Calu3 (cell line): ENCODE data around the gene MYO18B. TPM values are rescaled to one million over a fixed set of nuclear protein-coding genes. Genes with fewer than 3 reads are reported as not detected.

Experiments
- Bru-seq: library from RNA; stranded (reverse); fragments of 400-500 nt; gene quantifications from one replicate; lab custom pipeline; 2021; lab: Mats Ljungman, UMichigan
- BruChase-seq, 2 experiments: library from RNA; stranded (reverse); fragments of 400-500 nt; gene quantifications; one replicate each; lab custom pipeline; 2021; lab: Mats Ljungman, UMichigan
- BruUV-seq: library from RNA; stranded (reverse); fragments of 400-500 nt; replicated peaks from 2 replicates; lab custom pipeline; 2021; lab: Mats Ljungman, UMichigan
- CTCF ChIA-PET: fragments of 300-600 bp; sonication (Branson Sonifier 250); formaldehyde crosslinking; loops from one replicate; lab custom pipeline; 2022; ENCODE audit warnings: antibody characterized with exemption; lab: Charles Lee
- DNase-seq: peaks from one replicate; pipeline ENCODE4 v3.0.0; 2022
- H3K27ac Mint-ChIP-seq: one replicate; pipeline ENCODE4 v1.8.0; 2022; ENCODE audit warnings: mixed read lengths; ENCODE audit not compliant: unreplicated experiment
- H3K27me3 Mint-ChIP-seq: one replicate; pipeline ENCODE4 v1.8.0; 2022; ENCODE audit warnings: mixed read lengths; ENCODE audit not compliant: unreplicated experiment
- H3K36me3 Mint-ChIP-seq: one replicate; pipeline ENCODE4 v1.8.0; 2022; ENCODE audit warnings: mild to moderate bottlenecking, moderate library complexity, mixed read lengths; ENCODE audit not compliant: insufficient read depth, unreplicated experiment
- H3K4me1 Mint-ChIP-seq: one replicate; pipeline ENCODE4 v1.8.0; 2022; ENCODE audit warnings: mild to moderate bottlenecking, low read depth, mixed read lengths; ENCODE audit not compliant: unreplicated experiment
- H3K4me3 Mint-ChIP-seq: one replicate; pipeline ENCODE4 v1.8.0; 2022; ENCODE audit warnings: mild to moderate bottlenecking, low read depth, moderate library complexity, mixed read lengths; ENCODE audit not compliant: unreplicated experiment
- H3K9me3 Mint-ChIP-seq: one replicate; pipeline ENCODE4 v1.8.0; 2022; ENCODE audit warnings: low read depth, mixed read lengths; ENCODE audit not compliant: unreplicated experiment
- intact Hi-C: fragments of 100-400 bp; cut with micrococcal nuclease; formaldehyde crosslinking; loops from one replicate; pipeline ENCODE4 v1.10.0; 2022; ENCODE audit not compliant: unreplicated experiment
- long read RNA-seq: library from polyadenylated mRNA; stranded (forward); transcript quantifications from one replicate; pipeline ENCODE4 v2.0.0, GENCODE V29; 2022
- total RNA-seq: library from RNA; stranded (reverse); gene quantifications from 2 replicates; pipeline ENCODE4 v1.2.3, GENCODE V29; 2022
- TF ChIP-seq, protein P1 (sequence below): fragments of 200-600 bp; IDR thresholded peaks from one replicate; pipeline ENCODE4 v1.8.0; 2022; ENCODE audit warnings: antibody characterized with exemption; ENCODE audit not compliant: unreplicated experiment

The MYO18B gene, protein sequence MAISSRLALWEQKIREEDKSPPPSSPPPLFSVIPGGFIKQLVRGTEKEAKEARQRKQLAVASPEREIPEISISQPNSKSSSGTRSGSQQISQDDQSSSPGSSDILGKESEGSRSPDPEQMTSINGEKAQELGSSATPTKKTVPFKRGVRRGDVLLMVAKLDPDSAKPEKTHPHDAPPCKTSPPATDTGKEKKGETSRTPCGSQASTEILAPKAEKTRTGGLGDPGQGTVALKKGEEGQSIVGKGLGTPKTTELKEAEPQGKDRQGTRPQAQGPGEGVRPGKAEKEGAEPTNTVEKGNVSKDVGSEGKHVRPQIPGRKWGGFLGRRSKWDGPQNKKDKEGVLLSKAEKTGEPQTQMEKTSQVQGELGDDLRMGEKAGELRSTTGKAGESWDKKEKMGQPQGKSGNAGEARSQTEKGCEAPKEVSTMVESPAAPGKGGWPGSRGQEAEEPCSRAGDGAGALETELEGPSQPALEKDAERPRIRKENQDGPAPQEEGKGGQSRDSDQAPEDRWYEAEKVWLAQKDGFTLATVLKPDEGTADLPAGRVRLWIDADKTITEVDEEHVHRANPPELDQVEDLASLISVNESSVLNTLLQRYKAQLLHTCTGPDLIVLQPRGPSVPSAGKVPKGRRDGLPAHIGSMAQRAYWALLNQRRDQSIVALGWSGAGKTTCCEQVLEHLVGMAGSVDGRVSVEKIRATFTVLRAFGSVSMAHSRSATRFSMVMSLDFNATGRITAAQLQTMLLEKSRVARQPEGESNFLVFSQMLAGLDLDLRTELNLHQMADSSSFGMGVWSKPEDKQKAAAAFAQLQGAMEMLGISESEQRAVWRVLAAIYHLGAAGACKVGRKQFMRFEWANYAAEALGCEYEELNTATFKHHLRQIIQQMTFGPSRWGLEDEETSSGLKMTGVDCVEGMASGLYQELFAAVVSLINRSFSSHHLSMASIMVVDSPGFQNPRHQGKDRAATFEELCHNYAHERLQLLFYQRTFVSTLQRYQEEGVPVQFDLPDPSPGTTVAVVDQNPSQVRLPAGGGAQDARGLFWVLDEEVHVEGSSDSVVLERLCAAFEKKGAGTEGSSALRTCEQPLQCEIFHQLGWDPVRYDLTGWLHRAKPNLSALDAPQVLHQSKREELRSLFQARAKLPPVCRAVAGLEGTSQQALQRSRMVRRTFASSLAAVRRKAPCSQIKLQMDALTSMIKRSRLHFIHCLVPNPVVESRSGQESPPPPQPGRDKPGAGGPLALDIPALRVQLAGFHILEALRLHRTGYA (N-terminal part only)
- total RNA-seq: 0.59 TPM in 1 of 2 replicates, not detected in the other
- percentile 5 among the genes with signal in this experiment for Bru-seq, nascent RNA
- percentile 6 among the genes with signal in this experiment for BruChase-seq, experiment 1, labeled RNA remaining after a 6-hour chase
- BruChase-seq, experiment 2, labeled RNA remaining after a 2-hour chase: percentile 4 among the genes with signal in this experiment
- long read RNA-seq, partial matches to known transcripts: 0 of 1 reads
- long read RNA-seq, other reads (novel, unspliced or antisense): 1 of 1 reads

DNA sequence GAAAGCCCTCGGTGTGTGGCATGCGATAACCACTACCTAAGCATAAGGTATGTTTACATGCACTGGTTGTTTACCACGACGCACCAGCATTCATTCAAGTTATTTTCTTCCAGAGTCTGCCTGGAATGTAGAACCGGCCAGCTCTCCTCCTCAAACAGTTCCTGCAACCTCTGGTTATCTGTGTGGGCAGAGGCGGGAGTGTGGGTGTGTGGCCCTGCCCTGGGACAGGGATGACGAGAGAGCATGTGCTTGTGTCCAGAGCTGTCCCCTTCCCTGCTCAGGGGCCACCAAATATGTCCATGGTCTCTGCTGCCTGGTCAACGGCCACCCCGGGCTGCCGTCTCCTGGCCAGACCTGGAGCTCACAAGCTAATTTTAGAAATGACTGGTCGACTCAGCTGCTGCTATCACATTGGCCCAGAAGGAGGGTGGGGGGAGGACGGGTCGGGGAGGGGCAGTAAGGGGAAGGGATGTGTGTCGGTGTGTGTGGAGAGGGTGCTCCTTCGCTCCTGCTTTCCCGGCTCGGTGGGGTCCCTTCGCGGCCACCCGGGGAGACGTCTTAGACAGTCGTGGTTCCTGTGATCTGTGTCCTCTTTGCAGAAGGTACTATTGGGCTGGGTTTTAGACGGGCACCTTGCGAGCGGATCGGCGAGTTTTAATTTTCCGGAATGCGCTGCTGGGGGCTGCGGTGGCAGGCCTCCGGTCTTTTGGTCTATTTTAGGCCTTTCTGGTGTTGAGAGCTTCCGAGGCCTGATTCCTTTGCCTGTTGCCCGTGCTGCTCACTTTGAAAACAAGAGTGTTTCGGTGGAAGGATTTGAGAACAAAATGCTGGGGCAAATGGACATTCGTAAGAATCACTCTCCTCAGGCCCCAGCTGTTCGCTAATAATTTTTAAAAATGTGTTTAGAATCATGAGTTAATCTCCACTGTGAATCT, at the start of gene MYO18B:
TSS of gene MYO18B (plus strand) at position 497 of the 935 bp plus-strand sequence. CDS start 18,905 bp downstream, outside the sequence.
- no peak for DNase-seq
- H3K27ac Mint-ChIP-seq: no peak within 1 kb of the TSS
- H3K4me1 Mint-ChIP-seq: peaks cover 15% of the 10 kb centered on the region
- no TSS peak for BruUV-seq
- CTCF ChIA-PET: interaction anchor here (0.6 kb wide), 1 partner anchor 747 kb away, joined by 3 read pairs; no protein-coding TSS in a partner anchor
- no peaks in the 10 kb centered on the region for H3K36me3 Mint-ChIP-seq
- no peak within 1 kb of the TSS for H3K4me3 Mint-ChIP-seq
- TF ChIP-seq, protein P1, sequence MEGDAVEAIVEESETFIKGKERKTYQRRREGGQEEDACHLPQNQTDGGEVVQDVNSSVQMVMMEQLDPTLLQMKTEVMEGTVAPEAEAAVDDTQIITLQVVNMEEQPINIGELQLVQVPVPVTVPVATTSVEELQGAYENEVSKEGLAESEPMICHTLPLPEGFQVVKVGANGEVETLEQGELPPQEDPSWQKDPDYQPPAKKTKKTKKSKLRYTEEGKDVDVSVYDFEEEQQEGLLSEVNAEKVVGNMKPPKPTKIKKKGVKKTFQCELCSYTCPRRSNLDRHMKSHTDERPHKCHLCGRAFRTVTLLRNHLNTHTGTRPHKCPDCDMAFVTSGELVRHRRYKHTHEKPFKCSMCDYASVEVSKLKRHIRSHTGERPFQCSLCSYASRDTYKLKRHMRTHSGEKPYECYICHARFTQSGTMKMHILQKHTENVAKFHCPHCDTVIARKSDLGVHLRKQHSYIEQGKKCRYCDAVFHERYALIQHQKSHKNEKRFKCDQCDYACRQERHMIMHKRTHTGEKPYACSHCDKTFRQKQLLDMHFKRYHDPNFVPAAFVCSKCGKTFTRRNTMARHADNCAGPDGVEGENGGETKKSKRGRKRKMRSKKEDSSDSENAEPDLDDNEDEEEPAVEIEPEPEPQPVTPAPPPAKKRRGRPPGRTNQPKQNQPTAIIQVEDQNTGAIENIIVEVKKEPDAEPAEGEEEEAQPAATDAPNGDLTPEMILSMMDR: no peak
- H3K27me3 Mint-ChIP-seq: no peaks in the 10 kb centered on the region
- intact Hi-C loops: no loop called here
- no peaks in the 10 kb centered on the region for H3K9me3 Mint-ChIP-seq

DNA sequence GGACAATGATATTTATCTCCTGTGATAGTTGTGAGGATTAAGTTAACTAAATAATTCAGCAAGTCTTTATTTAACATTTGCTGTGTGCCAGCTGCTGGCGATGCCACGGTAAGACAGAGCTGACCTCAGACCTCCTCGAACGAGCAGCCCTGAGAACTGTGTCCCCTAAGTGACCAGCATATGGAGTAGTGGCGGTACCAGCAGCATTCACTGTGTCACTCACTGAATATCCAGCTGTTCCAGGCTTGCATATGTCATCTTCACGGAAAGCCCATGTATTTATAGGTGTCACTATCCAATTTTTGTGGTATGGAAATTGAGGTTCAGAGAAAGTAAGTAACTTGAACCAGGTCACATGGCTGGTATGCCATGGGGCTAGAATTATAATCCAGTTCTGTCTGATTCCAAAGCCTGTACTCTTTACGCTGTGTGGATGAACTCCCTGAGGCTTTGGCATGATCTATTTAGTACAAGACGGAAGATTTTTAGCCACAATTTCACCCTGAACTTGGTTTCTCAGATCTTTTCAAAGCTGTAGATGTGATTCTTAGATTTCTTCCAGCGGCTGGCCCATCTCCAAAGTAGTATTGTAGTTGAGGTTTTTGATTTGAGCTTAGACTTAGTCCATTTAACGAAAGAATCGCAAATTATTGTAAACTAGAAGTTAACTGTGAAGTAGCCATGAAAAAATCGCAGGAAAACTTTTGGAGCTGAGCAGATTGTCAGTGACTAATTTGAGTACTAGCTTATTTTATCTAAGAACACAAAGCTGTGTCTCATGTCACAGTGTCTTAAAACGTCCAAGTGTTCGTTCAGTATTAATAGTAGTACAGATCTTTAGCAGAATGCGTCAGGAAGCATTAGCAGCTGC, 49.4 kb upstream of the MYO18B start:
- Mint-ChIP-seq H3K27ac (no peak overlapping the region), H3K9me3 (no peaks in the 10 kb centered on the region), H3K27me3 (no peaks in the 10 kb centered on the region), H3K4me3 (no peak overlapping the region), H3K36me3 (peaks cover 4% of the 10 kb centered on the region), H3K4me1 (no peaks in the 10 kb centered on the region)
- TF ChIP-seq, protein P1: no peak
- no peak for DNase-seq
- BruUV-seq: no TSS peak
- CTCF ChIA-PET: interaction anchor here (0.6 kb wide), 1 partner anchor 275 kb away, joined by 5 read pairs; no protein-coding TSS in a partner anchor
- intact Hi-C loops: no loop called here

DNA sequence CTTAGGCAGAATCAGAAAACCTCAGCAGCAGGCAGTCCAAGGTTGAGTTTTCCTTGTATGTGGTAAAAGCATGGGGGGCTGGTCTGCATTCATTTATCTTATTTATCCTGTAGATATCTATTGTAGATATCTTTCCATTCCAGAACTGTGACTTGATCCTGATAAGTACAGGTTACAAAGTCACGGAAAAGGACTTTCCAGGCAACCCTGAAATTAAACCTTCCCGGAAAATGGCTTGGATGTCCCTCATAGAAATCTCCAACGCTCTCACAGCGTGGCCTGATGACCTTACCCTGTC, 48.8 kb upstream of the MYO18B start:
- H3K9me3 Mint-ChIP-seq: no peaks in the 10 kb centered on the region
- intact Hi-C loops: no loop called here
- TF ChIP-seq, protein P1: no peak
- peaks cover 4% of the 10 kb centered on the region for H3K36me3 Mint-ChIP-seq
- H3K4me1 Mint-ChIP-seq: no peaks in the 10 kb centered on the region
- no peaks in the 10 kb centered on the region for H3K27me3 Mint-ChIP-seq
- H3K4me3 Mint-ChIP-seq: no peak overlapping the region
- no TSS peak for BruUV-seq
- no peak for DNase-seq
- H3K27ac Mint-ChIP-seq: no peak overlapping the region
- CTCF ChIA-PET: interaction anchor here (0.6 kb wide), 1 partner anchor 275 kb away, joined by 5 read pairs; no protein-coding TSS in a partner anchor
